Measurements from ENCODE around the gene ANKRD52.

DNA sequence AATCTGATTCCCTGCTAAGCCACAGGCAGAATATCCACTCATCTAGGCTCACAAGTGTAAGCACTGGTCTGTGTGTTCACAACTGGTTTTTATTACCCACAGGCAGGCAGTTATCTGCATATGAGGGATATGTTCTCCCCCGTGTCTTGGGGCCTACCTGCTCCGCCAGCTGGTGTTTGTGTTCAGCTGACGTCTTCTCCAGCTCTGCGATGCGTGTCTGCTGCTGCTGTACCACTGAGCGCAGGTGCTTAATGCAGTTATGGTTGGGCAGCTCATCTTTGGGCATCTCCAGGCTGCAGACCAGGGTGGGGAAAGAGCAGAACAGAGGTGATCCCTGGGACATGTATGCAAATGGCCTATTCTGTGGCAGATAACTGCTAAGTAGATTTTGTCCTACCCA lies 50.2 kb downstream of the ANKRD52 start:
- no peak for TF ChIP-seq CTCF (IDR thresholded peaks at IDR 0.05; ENCODE audit: insufficient read depth, low read length, poor library complexity, severe bottlenecking)
- no peak for TF ChIP-seq EZH2phosphoT487 (conservative IDR thresholded peaks at IDR 0.05; ENCODE audit: low read length)

Data from SU-DHL-6 (cell line).